Neural progenitor cell (in vitro differentiated cells): Measurements from ENCODE around the gene CHD2.

ENCODE experiments used
- CTCF ChIP-seq: fragments of 200-600 bp; sonication (generic); IDR thresholded peaks from 2 replicates; pipeline ENCODE4 v1.5.1; 2017; ENCODE audit warnings: antibody characterized with exemption, mild to moderate bottlenecking
- EZH2 ChIP-seq: fragments of 200-600 bp; sonication (generic); IDR thresholded peaks from 2 replicates; pipeline ENCODE4 v1.6.1; 2017; ENCODE audit warnings: antibody characterized with exemption, mild to moderate bottlenecking, moderate library complexity
- EZH2phosphoT487 ChIP-seq: fragments of 200-600 bp; sonication (generic); IDR thresholded peaks from 2 replicates; pipeline ENCODE4 v1.6.1; 2017; ENCODE audit warnings: antibody characterized with exemption

DNA sequence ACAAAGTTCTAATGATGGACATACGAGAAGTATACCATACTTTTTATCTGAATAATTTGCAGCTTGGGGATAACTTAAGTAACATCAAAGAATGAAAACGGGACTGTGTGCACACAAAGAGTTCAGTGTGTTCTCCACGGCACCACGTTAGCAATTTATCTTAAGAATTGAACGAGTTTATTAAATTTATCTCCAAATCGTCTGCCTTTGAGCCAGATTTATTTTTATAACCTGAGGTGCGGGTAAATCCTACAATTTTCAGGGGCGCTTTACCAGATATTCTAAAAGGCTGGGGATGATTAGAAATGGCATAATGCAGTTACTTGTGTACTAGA lies 3.5 kb downstream of the CHD2 start:
- TF ChIP-seq CTCF (no peak), EZH2phosphoT487 (no peak), EZH2 (no peak)
